CD4-positive, alpha-beta T cell treated with Interleukin-6 for 4 hours (primary cell): ENCODE measurements around the gene CHML.

Source experiments
- DNase-seq: peaks from one replicate; pipeline ENCODE4 v3.0.0-alpha.2; 2020; ENCODE audit warnings: mixed read lengths

The CHML gene

DNA sequence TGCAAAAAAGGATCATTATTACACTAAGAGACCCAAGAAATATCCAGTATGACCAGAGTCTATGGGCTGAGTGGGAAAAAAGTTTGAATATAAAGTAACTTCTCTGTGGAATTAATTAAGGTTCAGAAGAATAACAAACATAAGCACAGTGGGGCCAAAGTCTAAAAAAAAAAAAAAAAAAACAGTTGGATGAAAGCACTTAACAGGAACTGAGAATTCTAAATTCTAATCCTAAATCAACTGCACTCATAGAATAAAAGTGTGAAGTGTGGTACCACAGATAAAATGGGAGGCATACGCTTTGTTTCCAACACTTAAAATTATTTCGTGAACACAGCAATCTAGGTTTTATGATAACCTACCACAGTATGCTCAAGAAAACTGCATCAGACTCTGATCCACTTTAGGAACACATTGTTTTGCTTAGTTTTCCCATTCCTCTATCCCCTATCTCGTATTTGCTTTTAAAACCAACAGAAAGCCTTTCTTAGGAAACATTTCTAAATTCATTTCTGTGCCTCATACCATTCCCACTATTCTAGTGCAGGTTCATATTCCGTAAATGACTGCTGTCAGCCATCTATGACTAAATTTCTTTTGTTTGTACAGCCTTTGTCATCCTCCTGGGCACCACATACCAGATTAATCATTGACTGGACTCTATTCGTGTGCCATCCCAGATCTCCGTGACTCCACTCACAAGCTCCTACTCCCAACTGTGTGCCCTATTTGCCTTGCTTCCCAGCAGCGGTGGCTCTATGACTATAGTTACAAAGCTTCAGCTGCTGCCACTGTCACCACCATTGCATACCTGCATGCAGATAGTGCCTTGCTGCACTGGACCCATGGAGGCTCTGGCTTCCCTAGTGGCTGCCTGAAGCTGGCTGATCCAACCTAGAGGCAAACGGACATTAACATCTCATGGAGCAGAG lies 24.9 kb downstream of the CHML start:
- no peak for DNase-seq

DNA sequence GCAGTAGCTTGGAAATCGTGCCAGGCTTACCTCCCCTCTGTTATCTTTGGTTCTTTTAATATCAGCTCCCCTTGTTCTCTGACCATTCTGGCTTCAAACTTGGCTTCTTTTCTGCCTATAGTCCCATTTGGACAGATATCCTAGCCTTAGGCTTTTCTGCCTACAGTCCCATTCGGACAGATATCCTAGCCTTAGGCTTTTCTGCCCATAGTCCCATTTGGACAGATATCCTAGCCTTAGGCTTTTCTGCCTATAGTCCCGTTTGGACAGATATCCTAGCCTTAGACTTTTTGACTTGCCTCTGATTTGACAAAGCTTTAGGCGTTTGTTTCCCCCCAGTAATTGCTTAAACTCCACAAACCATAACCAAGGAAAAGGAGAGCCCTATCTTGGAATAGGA lies 25.6 kb downstream of the CHML start:
- DNase-seq: no peak

DNA sequence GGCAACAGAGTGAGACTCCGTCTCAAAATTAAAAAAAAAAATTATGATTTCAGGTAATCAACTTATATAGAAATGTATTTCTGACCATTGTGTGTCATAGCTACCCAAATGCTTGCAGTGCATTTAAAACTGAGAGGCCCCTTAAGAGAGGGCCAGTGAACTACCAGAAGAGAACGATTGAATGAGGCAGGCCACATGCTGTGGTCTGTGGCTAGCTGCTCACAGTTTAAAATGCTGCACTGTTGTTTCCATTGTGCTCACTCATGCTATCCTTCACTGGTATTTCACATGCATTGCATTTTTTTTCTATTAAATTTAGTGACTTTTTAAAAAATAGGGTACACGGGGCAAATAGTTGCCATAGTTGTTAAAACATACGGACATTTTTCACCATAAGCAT lies 26.0 kb downstream of the CHML start:
- no peak for DNase-seq

DNA sequence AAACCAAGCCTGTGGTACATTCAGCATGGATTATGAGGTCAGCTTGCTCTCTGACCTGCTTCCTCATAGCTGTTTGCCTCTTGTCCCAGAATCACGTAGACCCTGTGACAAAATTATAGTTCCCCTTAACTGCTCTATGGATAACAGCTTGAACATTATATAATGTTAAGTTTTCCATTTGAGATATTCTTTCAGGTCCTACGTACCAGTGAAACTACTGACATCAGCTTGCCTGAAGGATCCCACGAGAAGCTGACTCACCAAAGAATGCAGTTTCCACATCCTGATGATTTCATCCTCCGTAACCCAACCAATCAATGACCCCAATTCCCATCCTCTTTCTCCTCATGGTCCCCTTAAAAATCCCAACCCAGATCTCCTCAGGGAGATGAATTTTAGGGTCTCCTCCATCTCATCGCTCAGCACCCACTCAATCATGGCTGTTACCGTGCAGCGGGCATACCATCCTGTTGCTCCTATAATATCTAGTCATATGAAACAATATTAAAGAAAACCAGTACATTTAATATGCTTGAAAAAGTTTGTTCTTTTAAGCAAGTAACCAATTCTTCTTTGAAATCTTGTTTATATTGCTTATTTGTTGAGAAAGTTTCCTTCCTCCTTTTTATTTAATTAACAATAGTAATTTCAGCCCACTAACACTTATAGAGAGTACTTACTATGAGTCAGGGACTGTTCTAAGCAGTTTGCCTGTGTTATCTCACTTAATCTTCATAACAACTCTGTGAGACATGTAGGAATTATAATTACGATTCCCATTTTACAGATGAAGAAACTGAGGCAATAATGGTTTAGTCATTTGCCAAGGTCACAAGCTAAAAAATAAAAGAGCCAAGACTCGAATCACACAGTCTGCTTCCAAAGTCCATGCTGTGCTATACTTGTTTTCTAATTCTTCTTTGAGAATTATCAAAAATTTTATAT lies 27.4 kb downstream of the CHML start:
- no peak for DNase-seq

DNA sequence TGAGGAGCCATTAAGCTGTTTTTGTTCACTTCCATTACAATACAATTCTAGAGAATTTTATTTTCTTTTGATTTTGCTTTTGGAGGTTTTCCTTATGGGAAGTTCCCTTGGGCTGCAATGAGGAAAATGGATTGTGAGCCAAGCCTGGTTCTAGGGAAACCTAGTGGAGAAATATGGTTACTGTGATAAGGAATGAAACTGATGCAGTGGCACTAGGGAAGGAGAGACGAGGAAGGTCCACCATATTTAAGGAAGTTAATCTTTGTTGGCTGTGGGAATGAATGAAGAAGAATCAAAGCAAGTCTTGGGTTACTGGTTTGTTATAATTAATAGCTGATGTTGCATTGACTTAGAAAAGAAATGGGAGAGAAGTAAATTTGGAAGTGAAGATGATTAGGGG lies 28.4 kb downstream of the CHML start:
- DNase-seq: no peak

DNA sequence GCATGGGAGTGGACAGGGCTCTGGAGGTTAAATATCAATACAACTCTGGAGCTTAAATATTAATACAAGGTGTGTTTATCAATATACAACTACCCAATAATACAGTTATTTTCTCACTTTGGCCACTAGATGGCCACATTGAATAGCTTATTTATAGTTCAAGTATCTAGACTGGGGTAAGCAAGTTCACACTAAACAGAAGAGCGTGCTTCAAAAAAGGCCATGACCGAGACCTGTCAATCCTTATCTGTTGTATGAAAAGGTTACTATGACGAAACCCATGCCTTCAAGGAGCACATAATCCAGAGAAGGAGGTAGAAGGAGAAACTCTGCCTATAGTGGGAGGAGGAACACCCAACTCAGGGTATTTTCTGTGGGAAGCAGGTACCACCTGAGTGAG lies 29.1 kb downstream of the CHML start:
- DNase-seq: peak; percentile 7

DNA sequence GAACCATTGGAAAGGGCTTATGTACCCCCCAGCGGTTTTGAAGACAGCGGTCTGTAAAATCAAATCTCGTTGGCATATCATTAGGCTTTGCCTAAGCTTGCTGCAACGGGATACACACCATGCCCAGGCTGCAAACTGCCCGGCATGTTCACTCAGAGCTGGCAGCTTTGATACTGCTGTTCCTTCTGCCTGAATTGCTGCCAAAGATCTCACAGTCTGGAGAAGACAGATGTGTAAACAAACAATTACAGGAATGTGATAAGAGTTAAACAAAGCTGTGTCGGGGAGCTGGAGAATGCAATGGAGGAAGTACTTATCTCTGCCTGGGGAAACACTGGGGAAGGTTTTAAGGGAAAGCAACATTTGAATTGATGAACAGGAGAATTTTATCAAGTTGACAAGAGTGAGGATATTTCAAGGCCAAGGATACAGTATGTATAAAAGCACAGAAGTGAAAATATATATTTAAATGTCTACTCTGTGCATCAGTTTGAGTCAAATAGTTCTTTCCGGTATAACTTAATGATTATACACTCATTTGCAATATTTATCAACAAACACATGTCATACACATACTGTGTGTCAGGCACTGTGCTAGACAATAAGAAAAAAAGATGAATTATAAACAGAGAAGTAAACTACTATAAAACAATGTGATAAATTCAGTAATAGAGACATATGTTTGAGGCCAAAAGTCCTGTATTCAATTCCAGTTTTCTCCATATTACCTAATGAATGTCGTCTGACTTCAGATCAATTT lies 29.9 kb downstream of the CHML start:
- DNase-seq: no peak

DNA sequence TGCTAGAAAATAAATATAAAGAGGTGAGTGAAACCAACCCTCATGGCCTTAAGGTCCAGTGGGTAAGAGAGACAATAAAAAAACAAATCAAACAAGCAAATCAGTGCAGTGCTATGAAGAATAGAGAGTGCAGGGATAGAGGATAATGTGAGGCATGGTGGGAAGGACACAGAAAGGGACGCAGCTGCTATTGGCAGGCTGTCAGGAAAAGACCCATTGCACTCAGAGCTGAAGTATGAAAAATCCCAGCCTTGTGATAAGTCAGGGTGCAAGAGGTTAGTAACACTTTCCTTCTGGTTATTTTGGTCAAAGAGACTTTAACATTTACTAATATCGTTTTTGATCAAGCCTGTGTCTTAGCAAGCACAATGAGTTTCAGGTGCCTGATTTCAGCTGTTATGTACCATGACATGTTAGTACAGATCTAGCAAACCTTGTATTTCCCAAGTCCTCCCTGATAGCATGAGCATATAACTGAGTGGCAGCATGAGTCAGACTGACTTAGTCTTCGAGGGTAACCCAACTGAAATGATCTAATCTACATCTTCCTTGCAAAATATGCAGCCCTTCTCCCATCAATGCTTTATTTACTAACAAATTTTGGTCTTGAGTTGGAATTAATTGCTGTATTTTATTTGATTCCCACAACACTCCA lies 31.7 kb downstream of the CHML start:
- DNase-seq: no peak

DNA sequence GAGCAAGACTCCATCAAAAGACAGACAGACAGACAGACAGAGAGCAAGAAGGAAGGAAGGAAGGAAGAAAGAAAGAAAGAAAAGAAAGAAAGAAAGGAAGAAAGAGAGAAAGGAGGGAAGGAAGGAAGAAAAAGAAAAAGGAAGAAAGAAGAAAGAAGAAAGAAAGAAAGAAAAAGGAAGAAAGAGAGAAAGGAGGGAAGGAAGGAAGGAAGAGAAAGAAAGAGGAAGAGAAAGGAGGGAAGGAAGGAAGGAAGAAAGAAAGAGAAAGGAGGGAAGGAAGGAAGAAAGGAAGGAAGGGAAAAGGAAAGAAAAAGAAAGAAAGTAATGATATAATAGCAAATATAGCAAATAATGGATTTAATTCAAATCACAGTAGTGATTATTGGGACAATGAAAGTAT lies 32.7 kb downstream of the CHML start:
- DNase-seq: no peak

DNA sequence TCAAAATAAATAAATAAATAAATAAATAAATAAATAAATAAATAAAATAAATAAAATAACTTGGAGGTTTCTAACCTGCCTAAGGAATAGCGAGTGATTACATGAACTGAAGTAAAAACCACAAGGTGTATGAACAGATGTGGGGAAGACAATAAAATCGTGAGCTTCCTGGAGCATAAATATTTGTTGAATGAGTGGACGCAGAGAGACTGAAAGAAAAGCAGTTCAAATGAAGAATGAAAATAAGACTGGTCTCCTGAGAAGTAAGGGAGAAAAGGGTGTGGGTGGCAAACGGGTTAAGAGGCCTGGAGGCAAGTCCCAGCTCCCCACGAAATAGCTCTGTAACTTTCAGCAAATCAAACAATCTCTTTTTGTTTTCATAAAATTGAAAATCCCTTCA lies 33.6 kb downstream of the CHML start:
- no peak for DNase-seq

DNA sequence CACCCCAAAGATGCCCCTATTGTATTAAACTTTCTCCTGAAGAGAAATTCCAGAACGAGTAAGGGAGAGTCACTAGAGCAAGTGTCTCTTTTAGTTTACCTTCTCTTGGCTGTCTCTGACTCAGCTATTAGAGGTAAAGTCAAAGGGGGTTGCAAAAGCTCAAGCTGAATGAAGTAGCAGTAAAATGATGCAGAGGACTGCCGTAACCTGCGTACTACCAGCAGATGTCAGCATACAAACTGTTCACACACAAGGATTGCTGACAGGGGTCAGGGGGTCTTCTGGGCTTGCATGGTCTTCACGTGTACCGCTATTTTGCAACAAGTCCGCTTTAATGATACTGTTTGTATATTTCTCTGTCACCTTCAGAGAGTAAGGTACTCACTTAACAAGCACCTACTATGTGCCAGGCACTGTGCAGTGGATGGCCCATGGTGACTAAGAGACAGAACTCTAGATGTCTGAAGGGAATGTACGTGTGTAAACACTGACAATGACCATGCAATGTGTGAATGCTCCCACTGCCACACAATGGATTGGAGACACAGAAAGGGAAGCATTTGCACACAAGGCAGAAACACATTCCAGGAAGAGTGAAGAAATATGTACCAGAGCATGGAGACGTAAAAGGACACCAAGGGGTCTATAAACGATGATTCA lies 34.9 kb downstream of the CHML start:
- no peak for DNase-seq

DNA sequence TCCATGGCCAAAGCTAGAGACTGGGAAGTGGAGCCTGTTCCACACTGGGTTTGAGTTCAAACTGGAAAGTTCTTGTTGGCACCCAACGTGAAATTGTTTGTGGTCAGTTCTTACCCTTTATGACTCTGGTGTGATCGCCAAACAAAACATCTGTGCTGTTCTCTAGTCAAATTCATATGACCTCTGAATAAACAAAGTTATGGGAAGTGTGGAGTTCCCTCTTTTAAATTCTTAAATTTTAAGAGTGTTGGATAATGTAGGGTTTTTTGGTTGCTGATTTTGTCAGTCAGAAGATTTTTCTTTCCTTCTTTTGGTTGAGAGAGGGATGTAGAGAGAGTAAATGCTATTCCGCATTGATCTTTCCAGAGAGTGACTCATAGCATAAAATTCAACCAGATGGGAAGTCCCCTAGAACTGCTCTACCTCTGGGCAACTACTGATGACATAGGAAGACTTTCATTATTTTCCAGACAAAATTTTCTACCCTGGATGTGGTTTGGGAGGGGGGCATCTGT lies 36.4 kb downstream of the CHML start:
- DNase-seq: no peak

DNA sequence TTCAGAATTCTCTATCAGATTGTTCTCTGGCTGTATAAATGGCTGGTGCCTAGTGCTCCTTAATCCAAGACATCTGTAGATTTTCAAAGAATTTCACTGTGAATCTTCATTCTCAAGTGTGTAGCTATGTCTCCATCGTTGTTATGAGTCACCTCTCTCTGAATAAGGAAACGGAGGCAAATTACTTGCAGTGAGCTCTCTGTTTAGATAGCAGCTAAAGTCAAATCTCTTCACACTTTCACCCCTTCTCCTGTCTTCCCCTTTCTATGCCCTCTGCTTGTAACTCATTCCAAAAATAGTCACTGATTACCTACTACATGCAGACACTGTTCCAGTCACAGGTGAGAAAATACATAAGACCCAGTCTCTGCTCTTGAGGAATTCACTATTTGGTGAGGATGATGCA lies 39.7 kb downstream of the CHML start:
- no peak for DNase-seq

DNA sequence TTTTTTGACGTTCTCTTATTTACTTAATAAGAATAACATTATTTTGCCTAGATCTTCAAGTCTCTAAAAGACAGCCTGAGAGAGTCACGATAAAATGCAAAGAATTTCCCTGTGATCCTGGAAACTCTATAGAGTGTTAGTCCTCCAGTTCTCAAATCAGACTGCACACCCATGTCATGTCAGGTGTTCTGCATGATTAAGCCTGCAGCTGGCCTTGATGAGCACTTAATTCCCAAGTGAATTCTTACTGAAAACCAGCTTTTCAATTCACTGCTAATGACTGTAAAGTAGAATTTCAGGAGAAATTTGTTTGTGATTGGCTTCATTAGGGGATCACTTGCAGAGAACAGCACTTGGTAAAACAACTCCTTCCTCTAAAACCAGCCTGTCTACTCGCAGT lies 41.9 kb downstream of the CHML start:
- DNase-seq: no peak

DNA sequence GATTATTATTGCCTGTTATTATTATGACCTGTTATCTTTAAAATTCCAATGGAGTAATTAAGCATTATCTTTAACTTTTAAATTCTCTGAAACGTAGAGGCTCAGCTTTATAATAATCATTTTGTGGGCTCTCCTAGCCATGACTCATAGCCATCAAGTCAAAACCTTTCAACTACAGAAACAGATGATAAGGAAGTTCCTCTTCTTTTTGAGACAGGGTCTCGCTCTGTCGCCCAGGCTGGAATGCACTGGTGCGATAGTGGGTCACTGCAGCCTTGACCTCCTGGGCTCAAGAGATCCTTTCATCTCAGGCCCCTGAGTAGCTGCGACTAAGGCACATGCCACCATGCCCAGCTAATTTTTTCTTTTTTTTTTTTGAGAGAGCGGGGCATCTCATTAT lies 43.5 kb downstream of the CHML start:
- DNase-seq: no peak

DNA sequence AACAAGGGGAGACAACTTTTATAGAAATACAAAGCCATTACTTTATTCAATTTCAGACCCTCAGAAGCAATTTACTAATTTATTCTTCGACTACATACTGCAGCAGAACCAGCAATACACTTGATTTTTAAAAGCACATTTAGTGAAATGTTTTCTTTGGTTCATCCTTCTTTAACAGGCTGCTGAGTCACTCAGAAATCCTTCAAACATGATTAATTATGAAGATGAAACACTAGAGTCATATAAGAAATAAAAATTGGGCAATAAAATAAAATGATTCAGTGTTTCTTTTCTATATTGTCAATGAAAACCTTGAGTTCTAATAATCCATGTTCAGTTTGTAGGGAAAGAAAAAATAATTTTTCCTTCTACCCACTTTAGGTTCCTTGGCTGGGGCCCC lies 47.0 kb downstream of the CHML start:
- no peak for DNase-seq

DNA sequence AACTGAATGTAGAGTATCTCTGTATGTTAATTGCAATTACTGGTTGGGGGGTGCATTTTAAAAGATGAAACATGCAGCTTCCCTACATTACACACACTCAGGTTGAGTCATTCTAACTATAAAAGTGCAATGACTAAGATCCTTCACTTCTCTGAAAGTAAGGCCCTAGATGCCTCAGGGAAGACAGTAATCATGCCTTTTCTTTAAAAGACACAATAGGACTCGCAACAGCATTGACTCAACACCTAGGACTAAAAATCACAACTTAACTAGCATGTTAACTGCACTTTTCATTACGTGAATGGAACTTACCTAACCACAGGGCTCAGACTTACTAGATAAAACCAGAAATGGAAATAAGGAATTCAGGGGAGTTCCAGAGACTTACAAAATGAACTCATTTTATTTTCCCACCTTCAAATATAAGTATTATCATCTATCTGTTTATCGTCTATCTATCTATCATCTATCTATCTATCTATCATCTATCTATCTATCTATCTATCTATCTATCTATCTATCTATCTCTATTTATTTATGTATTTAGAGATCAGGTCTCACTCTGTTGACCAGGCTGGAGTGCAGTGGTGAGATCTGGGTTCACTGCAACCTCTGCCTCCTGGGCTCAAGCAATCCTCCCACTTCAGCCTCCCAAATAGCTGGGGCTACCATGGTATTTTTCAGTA lies 47.8 kb downstream of the CHML start:
- no peak for DNase-seq

DNA sequence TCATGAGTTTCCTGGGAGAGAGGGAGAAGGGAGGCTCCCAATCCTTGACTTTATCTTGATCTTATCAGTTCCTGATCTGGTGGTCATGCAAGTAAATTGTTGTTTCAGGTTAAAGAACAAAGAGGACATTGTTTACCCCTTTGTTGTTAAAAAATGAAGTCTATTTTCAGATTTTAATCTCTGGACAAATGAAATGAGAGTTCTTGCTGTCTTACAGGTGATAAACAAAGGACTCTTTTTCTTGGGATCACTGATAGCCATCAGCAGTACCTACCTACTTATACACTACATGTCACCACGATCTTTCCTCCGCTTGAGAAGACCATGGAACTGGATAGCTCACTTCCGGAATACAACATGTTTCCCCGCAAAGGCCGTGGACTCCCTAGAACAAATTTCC lies 48.4 kb downstream of the CHML start:
- no peak for DNase-seq

DNA sequence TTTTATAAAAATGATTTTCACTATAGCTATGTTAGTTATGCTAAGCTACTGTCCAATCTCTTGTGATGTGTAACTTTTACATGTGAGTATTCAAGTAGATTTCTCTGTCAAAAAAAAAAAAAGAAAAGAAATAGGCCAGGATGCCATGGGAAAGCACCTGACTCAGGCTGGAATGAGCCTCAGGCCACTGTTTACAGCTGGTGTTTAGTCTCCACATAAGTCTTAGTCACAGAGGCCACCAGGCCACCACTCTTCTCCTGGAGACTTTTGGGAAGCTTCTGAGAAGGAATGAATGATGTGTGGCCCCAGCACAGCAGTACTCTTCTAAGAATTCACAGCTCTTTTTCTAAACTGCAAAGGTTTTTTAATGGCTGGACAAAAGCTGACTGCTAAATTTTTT lies 48.9 kb downstream of the CHML start:
- DNase-seq: no peak

DNA sequence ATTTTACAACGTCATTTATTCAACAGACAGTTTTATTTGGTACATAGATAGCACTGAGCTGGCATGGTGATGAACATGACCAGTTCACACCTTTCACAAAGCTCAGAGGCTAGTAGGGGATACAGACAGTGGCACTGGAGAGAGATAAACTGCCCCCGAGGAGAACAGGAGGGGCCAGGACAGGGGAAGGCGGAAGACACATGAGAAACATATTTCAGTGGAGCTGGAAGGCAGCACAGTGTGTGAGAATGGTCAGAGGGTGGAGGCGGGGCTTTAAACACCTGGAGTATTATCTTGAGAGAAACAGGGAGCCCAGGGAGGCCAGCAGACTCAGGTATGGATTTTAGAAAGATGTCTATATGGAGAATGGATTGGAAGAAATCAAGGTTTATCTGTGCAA lies 49.5 kb downstream of the CHML start:
- DNase-seq: no peak
